Mesodermal cell (in vitro differentiated cells): Measurements from ENCODE around the gene KREMEN2.
"Not testable (repeated sequence)": the region's sequence is repeated elsewhere in the genome, so short reads cannot be mapped to it uniquely, and the experiment has no call there.

Experiments
- H3K27ac ChIP-seq: 2 replicates; pipeline ENCODE4 v1.7.0; 2013; ENCODE audit warnings: mild to moderate bottlenecking, low read depth, low read length, moderate library complexity; ENCODE audit not compliant: severe bottlenecking
- H3K36me3 ChIP-seq: 2 replicates; pipeline ENCODE4 v1.7.1; 2013; ENCODE audit warnings: mild to moderate bottlenecking, low read length, moderate library complexity; ENCODE audit not compliant: control insufficient read depth, insufficient read depth
- H3K4me1 ChIP-seq: one replicate; pipeline ENCODE4 v1.7.1; 2013; ENCODE audit warnings: mild to moderate bottlenecking, low read length; ENCODE audit not compliant: insufficient read depth, control insufficient read depth, poor library complexity, severe bottlenecking
- H3K4me3 ChIP-seq: 2 replicates; pipeline ENCODE4 v1.7.0; 2013; ENCODE audit warnings: low read length, control low read depth, mild to moderate bottlenecking; ENCODE audit not compliant: insufficient read depth, poor library complexity, severe bottlenecking; ENCODE audit errors: extremely low read depth
- H3K9me3 ChIP-seq: 2 replicates; pipeline ENCODE4 v1.7.1; 2013; ENCODE audit warnings: mild to moderate bottlenecking, low read length, moderate library complexity; ENCODE audit not compliant: control insufficient read depth
- WGBS, 2 experiments: methylation state at CpG; one replicate each; pipeline ENCODE4 v1.1.5; 2013; ENCODE audit warnings: missing lambda C conversion rate in 2 of 2; ENCODE audit not compliant: insufficient coverage in 2 of 2; 5-methylcytosine and 5-hydroxymethylcytosine counted together

Gene KREMEN2

GRCh38 chr16:2942045-2942444 lies 22.0 kb upstream of the KREMEN2 start:
- 95 to 98% methylated on average over 4 of the region's 4 CpGs for WGBS, 2 experiments
- no peak overlapping the region for H3K27ac ChIP-seq
- peaks cover 5% of the 10 kb centered on the region for H3K9me3 ChIP-seq
- no peak overlapping the region for H3K4me3 ChIP-seq
- H3K4me1 ChIP-seq, result no peaks in the 10 kb centered on the region
- peaks cover 61% of the 10 kb centered on the region for H3K36me3 ChIP-seq

- H3K36me3 ChIP-seq, result peaks cover 57% of the 10 kb centered on the region
- 82 to 92% methylated on average over 9 to 11 of the region's 12 CpGs for WGBS, 2 experiments
- H3K9me3 ChIP-seq, H3K27ac ChIP-seq, H3K4me1 ChIP-seq, H3K4me3 ChIP-seq: not testable (repeated sequence)
These were observed 20.4 kb upstream of the KREMEN2 start for GRCh38 chr16:2943716-2944115.

GRCh38 chr16:2946649-2947048 lies 17.4 kb upstream of the KREMEN2 start:
- Histone ChIP-seq H3K27ac (no peak overlapping the region), H3K9me3 (peaks cover 5% of the 10 kb centered on the region), H3K36me3 (peaks cover 43% of the 10 kb centered on the region), H3K4me1 (no peaks in the 10 kb centered on the region), H3K4me3 (no peak overlapping the region)
- WGBS, 2 experiments, result 97 to 100% methylated on average over 3 to 4 of the region's 4 CpGs

- no peak overlapping the region for H3K27ac ChIP-seq
- WGBS, 2 experiments, result 91 to 92% methylated on average over 30 to 35 of the region's 36 CpGs
- H3K4me1 ChIP-seq, result no peaks in the 10 kb centered on the region
- no peak overlapping the region for H3K4me3 ChIP-seq
- H3K9me3 ChIP-seq, result peaks cover 5% of the 10 kb centered on the region
- peaks cover 23% of the 10 kb centered on the region for H3K36me3 ChIP-seq
These were observed 15.0 kb upstream of the KREMEN2 start for GRCh38 chr16:2948807-2949704.

GRCh38 chr16:2949705-2950352 lies 14.2 kb upstream of the KREMEN2 start:
- Histone ChIP-seq H3K4me3 (no peak overlapping the region), H3K36me3 (peaks cover 23% of the 10 kb centered on the region), H3K9me3 (peaks cover 5% of the 10 kb centered on the region), H3K4me1 (no peaks in the 10 kb centered on the region), H3K27ac (no peak overlapping the region)
- 96% methylated on average over 19 of the region's 19 CpGs for whole genome bisulfite sequencing, 2 experiments

- no peak overlapping the region for H3K4me3 ChIP-seq
- no peak overlapping the region for H3K27ac ChIP-seq
- peaks cover 23% of the 10 kb centered on the region for H3K36me3 ChIP-seq
- H3K9me3 ChIP-seq, result peaks cover 5% of the 10 kb centered on the region
- no peaks in the 10 kb centered on the region for H3K4me1 ChIP-seq
- WGBS, 2 experiments, result 95 to 96% methylated on average over 12 to 13 of the region's 13 CpGs
These were observed 13.7 kb upstream of the KREMEN2 start for GRCh38 chr16:2950353-2950724.

- Histone ChIP-seq H3K9me3 (peaks cover 5% of the 10 kb centered on the region), H3K36me3 (peaks cover 23% of the 10 kb centered on the region), H3K4me3 (no peak overlapping the region), H3K27ac (no peak overlapping the region), H3K4me1 (peaks cover 1% of the 10 kb centered on the region)
- WGBS, 2 experiments, result 91 to 93% methylated on average over 14 to 16 of the region's 16 CpGs
These were observed 13.3 kb upstream of the KREMEN2 start for GRCh38 chr16:2950773-2951172.

GRCh38 chr16:2952679-2953078 lies 11.4 kb upstream of the KREMEN2 start:
- Histone ChIP-seq H3K36me3 (peaks cover 11% of the 10 kb centered on the region), H3K4me1 (peaks cover 10% of the 10 kb centered on the region), H3K9me3 (no peaks in the 10 kb centered on the region), H3K4me3 (no peak overlapping the region), H3K27ac (no peak overlapping the region)
- 85 to 86% methylated on average over 9 to 11 of the region's 11 CpGs for WGBS, 2 experiments

GRCh38 chr16:2953706-2954627 lies 10.1 kb upstream of the KREMEN2 start:
- H3K36me3 ChIP-seq, result peaks cover 4% of the 10 kb centered on the region
- H3K9me3 ChIP-seq, result no peaks in the 10 kb centered on the region
- H3K27ac ChIP-seq, result no peak overlapping the region
- H3K4me3 ChIP-seq, result no peak overlapping the region
- H3K4me1 ChIP-seq, result peaks cover 10% of the 10 kb centered on the region
- WGBS, 2 experiments, result 79 to 86% methylated on average over 22 of the region's 31 CpGs

- no peaks in the 10 kb centered on the region for H3K36me3 ChIP-seq
- H3K4me3 ChIP-seq, result no peak overlapping the region
- H3K27ac ChIP-seq, result no peak overlapping the region
- 85 to 89% methylated on average over 14 to 24 of the region's 26 CpGs for WGBS, 2 experiments
- peaks cover 10% of the 10 kb centered on the region for H3K4me1 ChIP-seq
- H3K9me3 ChIP-seq, result no peaks in the 10 kb centered on the region
These were observed 9.3 kb upstream of the KREMEN2 start for GRCh38 chr16:2954656-2955381.
